K562 (cell line): ENCODE measurements around the gene ACCSL. TPM values are rescaled to one million over a fixed set of nuclear protein-coding genes. Genes with fewer than 3 reads are reported as not detected.

Source experiments
- DDX20 ChIP-seq: fragments of 450-650 bp; IDR thresholded peaks from 2 replicates; pipeline ENCODE4 v1.6.1; 2016; ENCODE audit warnings: missing genetic modification characterization, low read depth, mild to moderate bottlenecking, missing compliant biosample characterization, moderate library complexity
- EZH2 ChIP-seq: IDR thresholded peaks from 2 replicates; pipeline ENCODE4 v1.6.1; 2012; ENCODE audit warnings: low read depth, mild to moderate bottlenecking, inconsistent platforms, low read length, borderline replicate concordance
- MCM5 ChIP-seq: fragments of 450-650 bp; IDR thresholded peaks from 2 replicates; pipeline ENCODE4 v1.6.1; 2016; ENCODE audit warnings: low read depth
- polyA plus RNA-seq, 8 experiments: library from polyadenylated mRNA; depleted of rRNA in 4 of 8; stranded (reverse) in 5 of 8; unstranded in 3 of 8; fragments of >200 nt; fragmentation: Nextera tagmentation in 2 of 8; fragmentation: Illumina TruSeq in 1 of 8; extraction: Ambion mirVana in 2 of 8; extraction: Trizol in 1 of 8; gene quantifications; 2 replicates each; pipeline versions ENCODE4 v1.2.1 to v1.2.3, GENCODE V29; 2011 to 2014; ENCODE audit warnings: inconsistent platforms in 1 of 8, missing spikeins in 1 of 8
- total RNA-seq, 7 experiments: library from RNA; depleted of rRNA in 6 of 7; stranded (reverse); fragments of >200 nt in 6 of 7; fragmentation: Illumina TruSeq in 2 of 7; extraction: Trizol in 2 of 7; gene quantifications; 2 replicates each; pipeline versions ENCODE4 v1.2.1 to v1.2.3, GENCODE V29; 2011 to 2021; ENCODE audit warnings: low replicate concordance in 1 of 7
- TF ChIP-seq, protein P1 (sequence below), 2 experiments: fragments of 450-650 bp; formaldehyde crosslinking in 1 of 2; IDR thresholded peaks; 2 replicates each; pipeline versions ENCODE4 v1.4.0 to v1.6.1; 2014 to 2020; ENCODE audit warnings: mild to moderate bottlenecking in 2 of 2, borderline replicate concordance in 1 of 2, low read depth in 1 of 2
- TF ChIP-seq, protein P2 (sequence below): sonication (generic); formaldehyde crosslinking; IDR thresholded peaks from 2 replicates; pipeline ENCODE4 v1.8.0; 2022; ENCODE audit warnings: mild to moderate bottlenecking, missing genetic modification reagents
- TF ChIP-seq, protein P3 (sequence below), 2 experiments: fragments of 450-650 bp in 1 of 2; IDR thresholded peaks; 2 replicates each; pipeline ENCODE4 v1.6.1; 2011 to 2017; ENCODE audit warnings: low read depth in 2 of 2, antibody characterized with exemption in 1 of 2, borderline replicate concordance in 1 of 2, low read length in 1 of 2, mild to moderate bottlenecking in 1 of 2, mixed read lengths in 1 of 2; ENCODE audit not compliant: control insufficient read depth in 1 of 2
- TF ChIP-seq, protein P4 (sequence below): sonication (generic); formaldehyde crosslinking; IDR thresholded peaks from 2 replicates; pipeline ENCODE4 v1.8.1; 2023; ENCODE audit warnings: missing genetic modification reagents, mild to moderate bottlenecking, borderline replicate concordance
- TF ChIP-seq, protein P5 (sequence below): fragments of 250-450 bp; sonication (Bioruptor Pico); IDR thresholded peaks from 2 replicates; pipeline ENCODE4 v1.5.0; 2020; ENCODE audit warnings: mild to moderate bottlenecking

Gene ACCSL
- total and polyA plus RNA-seq, 9 of the 15 experiments (the other 6 are each of a cell fraction or from before 2014, with no cell fraction given): not detected

DNA sequence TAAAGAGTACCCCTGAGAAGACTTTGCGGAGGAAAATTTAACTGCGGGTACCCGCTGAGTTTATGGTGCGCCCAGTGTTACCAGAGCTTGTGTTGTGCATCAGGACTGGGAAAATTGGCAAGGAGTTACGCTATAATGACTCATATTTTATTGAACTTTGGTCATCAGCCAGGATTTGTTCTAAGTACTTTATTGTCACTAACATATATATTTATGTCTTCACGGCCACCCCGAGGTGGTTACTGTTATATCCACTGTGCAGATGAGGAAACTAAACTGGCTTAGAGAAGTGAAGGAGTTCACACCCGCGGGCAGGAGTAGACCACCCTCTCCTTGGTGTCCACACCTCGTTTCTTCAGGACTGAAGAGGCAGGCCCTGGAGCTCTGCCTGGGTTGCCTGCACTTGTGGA is 19.0 kb downstream of the ACCSL start (continued):
- TF ChIP-seq, protein P1, sequence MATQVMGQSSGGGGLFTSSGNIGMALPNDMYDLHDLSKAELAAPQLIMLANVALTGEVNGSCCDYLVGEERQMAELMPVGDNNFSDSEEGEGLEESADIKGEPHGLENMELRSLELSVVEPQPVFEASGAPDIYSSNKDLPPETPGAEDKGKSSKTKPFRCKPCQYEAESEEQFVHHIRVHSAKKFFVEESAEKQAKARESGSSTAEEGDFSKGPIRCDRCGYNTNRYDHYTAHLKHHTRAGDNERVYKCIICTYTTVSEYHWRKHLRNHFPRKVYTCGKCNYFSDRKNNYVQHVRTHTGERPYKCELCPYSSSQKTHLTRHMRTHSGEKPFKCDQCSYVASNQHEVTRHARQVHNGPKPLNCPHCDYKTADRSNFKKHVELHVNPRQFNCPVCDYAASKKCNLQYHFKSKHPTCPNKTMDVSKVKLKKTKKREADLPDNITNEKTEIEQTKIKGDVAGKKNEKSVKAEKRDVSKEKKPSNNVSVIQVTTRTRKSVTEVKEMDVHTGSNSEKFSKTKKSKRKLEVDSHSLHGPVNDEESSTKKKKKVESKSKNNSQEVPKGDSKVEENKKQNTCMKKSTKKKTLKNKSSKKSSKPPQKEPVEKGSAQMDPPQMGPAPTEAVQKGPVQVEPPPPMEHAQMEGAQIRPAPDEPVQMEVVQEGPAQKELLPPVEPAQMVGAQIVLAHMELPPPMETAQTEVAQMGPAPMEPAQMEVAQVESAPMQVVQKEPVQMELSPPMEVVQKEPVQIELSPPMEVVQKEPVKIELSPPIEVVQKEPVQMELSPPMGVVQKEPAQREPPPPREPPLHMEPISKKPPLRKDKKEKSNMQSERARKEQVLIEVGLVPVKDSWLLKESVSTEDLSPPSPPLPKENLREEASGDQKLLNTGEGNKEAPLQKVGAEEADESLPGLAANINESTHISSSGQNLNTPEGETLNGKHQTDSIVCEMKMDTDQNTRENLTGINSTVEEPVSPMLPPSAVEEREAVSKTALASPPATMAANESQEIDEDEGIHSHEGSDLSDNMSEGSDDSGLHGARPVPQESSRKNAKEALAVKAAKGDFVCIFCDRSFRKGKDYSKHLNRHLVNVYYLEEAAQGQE (IDR thresholded peaks at IDR 0.05; ENCODE audit: borderline replicate concordance): no peak
- TF ChIP-seq, protein P1 (CRISPR knock-in tag; IDR thresholded peaks at IDR 0.05; ENCODE audit: low read depth): no peak
- TF ChIP-seq MCM5: no peak
- no peak for TF ChIP-seq DDX20 (tag)
- TF ChIP-seq, protein P2, sequence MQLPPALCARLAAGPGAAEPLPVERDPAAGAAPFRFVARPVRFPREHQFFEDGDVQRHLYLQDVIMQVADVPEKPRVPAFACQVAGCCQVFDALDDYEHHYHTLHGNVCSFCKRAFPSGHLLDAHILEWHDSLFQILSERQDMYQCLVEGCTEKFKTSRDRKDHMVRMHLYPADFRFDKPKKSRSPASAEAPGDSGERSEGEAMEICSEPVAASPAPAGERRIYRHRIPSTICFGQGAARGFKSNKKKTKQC (CRISPR knock-in tag): no peak
- TF ChIP-seq, protein P3, sequence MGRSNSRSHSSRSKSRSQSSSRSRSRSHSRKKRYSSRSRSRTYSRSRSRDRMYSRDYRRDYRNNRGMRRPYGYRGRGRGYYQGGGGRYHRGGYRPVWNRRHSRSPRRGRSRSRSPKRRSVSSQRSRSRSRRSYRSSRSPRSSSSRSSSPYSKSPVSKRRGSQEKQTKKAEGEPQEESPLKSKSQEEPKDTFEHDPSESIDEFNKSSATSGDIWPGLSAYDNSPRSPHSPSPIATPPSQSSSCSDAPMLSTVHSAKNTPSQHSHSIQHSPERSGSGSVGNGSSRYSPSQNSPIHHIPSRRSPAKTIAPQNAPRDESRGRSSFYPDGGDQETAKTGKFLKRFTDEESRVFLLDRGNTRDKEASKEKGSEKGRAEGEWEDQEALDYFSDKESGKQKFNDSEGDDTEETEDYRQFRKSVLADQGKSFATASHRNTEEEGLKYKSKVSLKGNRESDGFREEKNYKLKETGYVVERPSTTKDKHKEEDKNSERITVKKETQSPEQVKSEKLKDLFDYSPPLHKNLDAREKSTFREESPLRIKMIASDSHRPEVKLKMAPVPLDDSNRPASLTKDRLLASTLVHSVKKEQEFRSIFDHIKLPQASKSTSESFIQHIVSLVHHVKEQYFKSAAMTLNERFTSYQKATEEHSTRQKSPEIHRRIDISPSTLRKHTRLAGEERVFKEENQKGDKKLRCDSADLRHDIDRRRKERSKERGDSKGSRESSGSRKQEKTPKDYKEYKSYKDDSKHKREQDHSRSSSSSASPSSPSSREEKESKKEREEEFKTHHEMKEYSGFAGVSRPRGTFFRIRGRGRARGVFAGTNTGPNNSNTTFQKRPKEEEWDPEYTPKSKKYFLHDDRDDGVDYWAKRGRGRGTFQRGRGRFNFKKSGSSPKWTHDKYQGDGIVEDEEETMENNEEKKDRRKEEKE (IDR thresholded peaks at IDR 0.05; ENCODE audit: borderline replicate concordance in 1 of 2, control insufficient read depth in 1 of 2, low read depth in 2 of 2, low read length in 1 of 2): no peak
- TF ChIP-seq, protein P4, sequence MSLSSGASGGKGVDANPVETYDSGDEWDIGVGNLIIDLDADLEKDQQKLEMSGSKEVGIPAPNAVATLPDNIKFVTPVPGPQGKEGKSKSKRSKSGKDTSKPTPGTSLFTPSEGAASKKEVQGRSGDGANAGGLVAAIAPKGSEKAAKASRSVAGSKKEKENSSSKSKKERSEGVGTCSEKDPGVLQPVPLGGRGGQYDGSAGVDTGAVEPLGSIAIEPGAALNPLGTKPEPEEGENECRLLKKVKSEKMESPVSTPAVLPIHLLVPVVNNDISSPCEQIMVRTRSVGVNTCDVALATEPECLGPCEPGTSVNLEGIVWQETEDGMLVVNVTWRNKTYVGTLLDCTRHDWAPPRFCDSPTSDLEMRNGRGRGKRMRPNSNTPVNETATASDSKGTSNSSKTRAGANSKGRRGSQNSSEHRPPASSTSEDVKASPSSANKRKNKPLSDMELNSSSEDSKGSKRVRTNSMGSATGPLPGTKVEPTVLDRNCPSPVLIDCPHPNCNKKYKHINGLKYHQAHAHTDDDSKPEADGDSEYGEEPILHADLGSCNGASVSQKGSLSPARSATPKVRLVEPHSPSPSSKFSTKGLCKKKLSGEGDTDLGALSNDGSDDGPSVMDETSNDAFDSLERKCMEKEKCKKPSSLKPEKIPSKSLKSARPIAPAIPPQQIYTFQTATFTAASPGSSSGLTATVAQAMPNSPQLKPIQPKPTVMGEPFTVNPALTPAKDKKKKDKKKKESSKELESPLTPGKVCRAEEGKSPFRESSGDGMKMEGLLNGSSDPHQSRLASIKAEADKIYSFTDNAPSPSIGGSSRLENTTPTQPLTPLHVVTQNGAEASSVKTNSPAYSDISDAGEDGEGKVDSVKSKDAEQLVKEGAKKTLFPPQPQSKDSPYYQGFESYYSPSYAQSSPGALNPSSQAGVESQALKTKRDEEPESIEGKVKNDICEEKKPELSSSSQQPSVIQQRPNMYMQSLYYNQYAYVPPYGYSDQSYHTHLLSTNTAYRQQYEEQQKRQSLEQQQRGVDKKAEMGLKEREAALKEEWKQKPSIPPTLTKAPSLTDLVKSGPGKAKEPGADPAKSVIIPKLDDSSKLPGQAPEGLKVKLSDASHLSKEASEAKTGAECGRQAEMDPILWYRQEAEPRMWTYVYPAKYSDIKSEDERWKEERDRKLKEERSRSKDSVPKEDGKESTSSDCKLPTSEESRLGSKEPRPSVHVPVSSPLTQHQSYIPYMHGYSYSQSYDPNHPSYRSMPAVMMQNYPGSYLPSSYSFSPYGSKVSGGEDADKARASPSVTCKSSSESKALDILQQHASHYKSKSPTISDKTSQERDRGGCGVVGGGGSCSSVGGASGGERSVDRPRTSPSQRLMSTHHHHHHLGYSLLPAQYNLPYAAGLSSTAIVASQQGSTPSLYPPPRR (CRISPR knock-in tag): no peak
- TF ChIP-seq, protein P5, sequence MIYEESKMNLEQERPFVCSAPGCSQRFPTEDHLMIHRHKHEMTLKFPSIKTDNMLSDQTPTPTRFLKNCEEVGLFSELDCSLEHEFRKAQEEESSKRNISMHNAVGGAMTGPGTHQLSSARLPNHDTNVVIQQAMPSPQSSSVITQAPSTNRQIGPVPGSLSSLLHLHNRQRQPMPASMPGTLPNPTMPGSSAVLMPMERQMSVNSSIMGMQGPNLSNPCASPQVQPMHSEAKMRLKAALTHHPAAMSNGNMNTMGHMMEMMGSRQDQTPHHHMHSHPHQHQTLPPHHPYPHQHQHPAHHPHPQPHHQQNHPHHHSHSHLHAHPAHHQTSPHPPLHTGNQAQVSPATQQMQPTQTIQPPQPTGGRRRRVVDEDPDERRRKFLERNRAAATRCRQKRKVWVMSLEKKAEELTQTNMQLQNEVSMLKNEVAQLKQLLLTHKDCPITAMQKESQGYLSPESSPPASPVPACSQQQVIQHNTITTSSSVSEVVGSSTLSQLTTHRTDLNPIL (CRISPR knock-in tag): no peak
- TF ChIP-seq EZH2: no peak
